Neural progenitor cell (in vitro differentiated cells): ENCODE data around the gene ORC3. TPM values are rescaled to one million over a fixed set of nuclear protein-coding genes. Genes with fewer than 3 reads are reported as not detected.
"Not testable (repeated sequence)": the region's sequence is repeated elsewhere in the genome, so short reads cannot be mapped to it uniquely, and the experiment has no call there.

Experiments
- DNase-seq: peaks from one replicate; pipeline ENCODE4 v3.0.0-alpha.2; 2016; ENCODE audit warnings: low spot score
- H2AFZ ChIP-seq: fragments of 200-600 bp; sonication (generic); replicated peaks from 2 replicates; pipeline ENCODE4 v1.6.1; 2016; ENCODE audit warnings: antibody characterized with exemption
- H3F3A ChIP-seq: fragments of 200-600 bp; sonication (generic); 2 replicates; pipeline ENCODE4 v1.6.1; 2016; ENCODE audit warnings: antibody characterized with exemption, low read depth
- H3K27ac ChIP-seq: fragments of 200-600 bp; sonication (generic); 2 replicates; pipeline ENCODE4 v1.5.1; 2016; ENCODE audit warnings: mild to moderate bottlenecking
- H3K27me3 ChIP-seq: fragments of 200-600 bp; sonication (generic); 2 replicates; pipeline ENCODE4 v1.6.1; 2016; ENCODE audit warnings: mild to moderate bottlenecking, moderate library complexity
- H3K36me3 ChIP-seq: fragments of 200-600 bp; sonication (generic); 2 replicates; pipeline ENCODE4 v1.5.1; 2016
- H3K4me1 ChIP-seq: fragments of 200-600 bp; sonication (generic); 2 replicates; pipeline ENCODE4 v1.6.1; 2016; ENCODE audit warnings: mixed run types
- H3K4me2 ChIP-seq: fragments of 200-600 bp; sonication (generic); 2 replicates; pipeline ENCODE4 v1.6.1; 2016
- H3K4me3 ChIP-seq: fragments of 200-600 bp; sonication (generic); 2 replicates; pipeline ENCODE4 v1.5.1; 2016
- H3K79me2 ChIP-seq: fragments of 200-600 bp; sonication (generic); 2 replicates; pipeline ENCODE4 v1.6.1; 2016; ENCODE audit warnings: low read depth
- H3K9ac ChIP-seq: fragments of 200-600 bp; sonication (generic); 2 replicates; pipeline ENCODE4 v1.6.1; 2016
- H3K9me3 ChIP-seq: fragments of 200-600 bp; sonication (generic); 2 replicates; pipeline ENCODE4 v1.5.1; 2016; ENCODE audit warnings: low read depth
- H4K20me1 ChIP-seq: fragments of 200-600 bp; sonication (generic); 2 replicates; pipeline ENCODE4 v1.6.1; 2016; ENCODE audit warnings: low read depth
- H3K27ac Mint-ChIP-seq: 3 replicates; pipeline ENCODE4 v1.8.0; 2021; ENCODE audit warnings: mixed read lengths
- H3K27me3 Mint-ChIP-seq: 2 replicates; pipeline ENCODE4 v1.8.0; 2022; ENCODE audit warnings: low read depth, mild to moderate bottlenecking, inconsistent platforms, moderate library complexity, mixed read lengths; ENCODE audit not compliant: insufficient read depth
- H3K36me3 Mint-ChIP-seq: 3 replicates; pipeline ENCODE4 v1.8.0; 2021; ENCODE audit warnings: mixed read lengths
- H3K4me1 Mint-ChIP-seq: 3 replicates; pipeline ENCODE4 v1.8.0; 2021; ENCODE audit warnings: mixed read lengths
- H3K4me3 Mint-ChIP-seq: 3 replicates; pipeline ENCODE4 v1.8.0; 2021; ENCODE audit warnings: mild to moderate bottlenecking, moderate library complexity, mixed read lengths
- H3K9me3 Mint-ChIP-seq: 3 replicates; pipeline ENCODE4 v1.8.0; 2020; ENCODE audit warnings: mixed read lengths
- CTCF ChIP-seq: fragments of 200-600 bp; sonication (generic); IDR thresholded peaks from 2 replicates; pipeline ENCODE4 v1.5.1; 2017; ENCODE audit warnings: antibody characterized with exemption, mild to moderate bottlenecking
- EZH2 ChIP-seq: fragments of 200-600 bp; sonication (generic); IDR thresholded peaks from 2 replicates; pipeline ENCODE4 v1.6.1; 2017; ENCODE audit warnings: antibody characterized with exemption, mild to moderate bottlenecking, moderate library complexity
- EZH2phosphoT487 ChIP-seq: fragments of 200-600 bp; sonication (generic); IDR thresholded peaks from 2 replicates; pipeline ENCODE4 v1.6.1; 2017; ENCODE audit warnings: antibody characterized with exemption
- total RNA-seq: library from RNA; depleted of rRNA; stranded (reverse); fragments of >200 nt; gene quantifications from 2 replicates; pipeline ENCODE4 v1.2.3, GENCODE V29; 2015; ENCODE audit warnings: low replicate concordance

The ORC3 gene
- total RNA-seq, 1 donor from 2014 or later: 99.3 TPM

- TF ChIP-seq CTCF (no peak), EZH2 (no peak), EZH2phosphoT487 (no peak)
- H3K36me3 ChIP-seq: peaks cover 18% of the 10 kb centered on the region
- H2AFZ ChIP-seq: no peak overlapping the region
- Mint-ChIP-seq H3K27me3 (peaks cover 2% of the 10 kb centered on the region), H3K36me3 (peaks cover 31% of the 10 kb centered on the region), H3K9me3 (peaks cover 3% of the 10 kb centered on the region), H3K4me3 (no peak overlapping the region), H3K4me1 (no peaks in the 10 kb centered on the region), H3K27ac (no peak overlapping the region)
- H3K79me2 ChIP-seq: peaks cover 98% of the 10 kb centered on the region
- no peak overlapping the region for H3K4me3 ChIP-seq
- DNase-seq: no peak
- H3K4me1 ChIP-seq: no peaks in the 10 kb centered on the region
- H3K27ac ChIP-seq: no peak overlapping the region
- H4K20me1 ChIP-seq: peaks cover 87% of the 10 kb centered on the region
- H3K27me3 ChIP-seq: no peaks in the 10 kb centered on the region
- H3K4me2 ChIP-seq: no peak overlapping the region
- H3K9ac ChIP-seq: no peak overlapping the region
- H3K9me3 ChIP-seq: no peaks in the 10 kb centered on the region
- peaks cover 8% of the 10 kb centered on the region for H3F3A ChIP-seq
These were observed 92.4 kb downstream of the ORC3 start for GRCh38 chr6:87682310-87682709.

- no peak overlapping the region for H3K4me2 ChIP-seq
- Mint-ChIP-seq H3K9me3 (peaks cover 3% of the 10 kb centered on the region), H3K4me1 (no peaks in the 10 kb centered on the region), H3K27me3 (peaks cover 2% of the 10 kb centered on the region), H3K4me3 (no peak overlapping the region), H3K27ac (no peak overlapping the region), H3K36me3 (peaks cover 26% of the 10 kb centered on the region)
- no peak overlapping the region for H3K4me3 ChIP-seq
- TF ChIP-seq CTCF: no peak
- TF ChIP-seq EZH2: no peak
- TF ChIP-seq EZH2phosphoT487: no peak
- no peaks in the 10 kb centered on the region for H3K27me3 ChIP-seq
- no peak for DNase-seq
- H4K20me1 ChIP-seq: peaks cover 99% of the 10 kb centered on the region
- H3K36me3 ChIP-seq: peaks cover 9% of the 10 kb centered on the region
- H2AFZ ChIP-seq: no peak overlapping the region
- H3F3A ChIP-seq: no peaks in the 10 kb centered on the region
- peaks cover 100% of the 10 kb centered on the region for H3K79me2 ChIP-seq
- H3K4me1 ChIP-seq: no peaks in the 10 kb centered on the region
- H3K27ac ChIP-seq: no peak overlapping the region
- H3K9me3 ChIP-seq: no peaks in the 10 kb centered on the region
- no peak overlapping the region for H3K9ac ChIP-seq
These were observed 94.0 kb downstream of the ORC3 start for GRCh38 chr6:87683890-87684289.

DNA sequence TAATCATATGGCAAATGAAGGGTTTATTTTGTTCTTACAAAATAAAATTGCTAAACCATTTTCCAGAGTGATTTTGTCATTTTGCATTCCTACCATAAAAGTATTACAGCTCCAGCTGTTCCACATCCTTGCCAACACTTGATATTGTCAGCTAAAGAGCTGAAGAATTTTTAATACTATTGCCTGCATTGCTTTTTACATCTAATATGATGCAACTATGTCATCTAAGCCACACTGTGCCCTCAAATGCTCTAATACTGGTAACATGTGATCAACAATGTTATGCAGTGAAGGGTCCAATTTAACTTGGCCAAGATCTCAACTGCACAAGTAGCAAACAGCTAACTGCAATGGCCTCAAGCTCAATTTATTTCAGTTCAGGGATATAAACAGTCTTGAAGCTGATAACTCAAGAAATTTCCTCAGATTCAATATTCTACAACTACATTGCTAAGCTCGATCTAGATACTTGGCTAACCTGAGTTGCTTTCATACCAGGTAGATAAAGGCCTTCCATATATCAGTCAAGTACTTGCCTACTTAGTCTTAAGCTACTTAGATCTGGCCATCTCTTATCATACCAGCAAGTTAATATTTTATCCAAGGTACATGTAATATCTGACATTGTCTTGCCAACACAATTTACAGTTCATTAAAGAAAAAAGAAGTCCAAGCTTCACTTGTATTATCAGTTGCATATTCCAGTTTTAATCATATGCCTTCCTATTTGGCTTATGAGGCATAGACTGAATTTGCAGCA lies 95.1 kb downstream of the ORC3 start:
- H3K9me3 ChIP-seq: no peaks in the 10 kb centered on the region
- H3K36me3 ChIP-seq: peaks cover 9% of the 10 kb centered on the region
- Mint-ChIP-seq H3K4me1 (no peaks in the 10 kb centered on the region), H3K27me3 (peaks cover 2% of the 10 kb centered on the region), H3K9me3 (peaks cover 3% of the 10 kb centered on the region), H3K36me3 (peaks cover 23% of the 10 kb centered on the region), H3K27ac (no peak overlapping the region), H3K4me3 (no peak overlapping the region)
- H3K79me2 ChIP-seq: peaks cover 100% of the 10 kb centered on the region
- peaks cover 99% of the 10 kb centered on the region for H4K20me1 ChIP-seq
- H3K27ac ChIP-seq: no peak overlapping the region
- TF ChIP-seq EZH2phosphoT487 (no peak), CTCF (no peak), EZH2 (no peak)
- no peaks in the 10 kb centered on the region for H3F3A ChIP-seq
- H2AFZ ChIP-seq: no peak overlapping the region
- H3K4me1 ChIP-seq: no peaks in the 10 kb centered on the region
- no peak overlapping the region for H3K4me3 ChIP-seq
- no peak overlapping the region for H3K9ac ChIP-seq
- H3K27me3 ChIP-seq: no peaks in the 10 kb centered on the region
- H3K4me2 ChIP-seq: no peak overlapping the region
- DNase-seq: no peak

- not testable (repeated sequence) for DNase-seq, H3K27me3 ChIP-seq, H3K4me1 Mint-ChIP-seq, H3K9me3 ChIP-seq, H3K27ac ChIP-seq, H3K27ac Mint-ChIP-seq, H3K9me3 Mint-ChIP-seq, H3K4me3 ChIP-seq, H3K36me3 ChIP-seq, H3K9ac ChIP-seq, H3K27me3 Mint-ChIP-seq, H3K4me2 ChIP-seq, H2AFZ ChIP-seq, H3K4me3 Mint-ChIP-seq, H3F3A ChIP-seq, H3K4me1 ChIP-seq
- Histone ChIP-seq H3K79me2 (peaks cover 100% of the 10 kb centered on the region), H4K20me1 (peaks cover 100% of the 10 kb centered on the region)
- H3K36me3 Mint-ChIP-seq: peaks cover 27% of the 10 kb centered on the region
These were observed 96.8 kb downstream of the ORC3 start for GRCh38 chr6:87686636-87687205.
